Esophagus muscularis mucosa (tissue), 4 donors: ENCODE data around the gene S1PR1. TPM values are rescaled to one million over a fixed set of nuclear protein-coding genes. Genes with fewer than 3 reads are reported as not detected.
"Not testable (repeated sequence)": the region's sequence is repeated elsewhere in the genome, so short reads cannot be mapped to it uniquely, and the experiment has no call there.

Experiments
- DNase-seq: peaks from one replicate; pipeline ENCODE4 v3.0.0-alpha.2; 2017; ENCODE audit errors: extremely low spot score
- H3K27ac ChIP-seq, 4 donors: fragments of 200-600 bp; sonication (generic); replicated peaks in 1 of 4; 1 replicate in 3 of 4; 2 replicates in 1 of 4; pipeline ENCODE4 v1.5.1; 2016 to 2019; ENCODE audit warnings: mild to moderate bottlenecking in 1 of 4
- H3K27me3 ChIP-seq, 4 donors: fragments of 200-600 bp; sonication (generic); one replicate each; pipeline versions ENCODE4 v1.5.1 to v1.6.0; 2016 to 2019
- H3K36me3 ChIP-seq, 4 donors: fragments of 200-600 bp; sonication (generic); one replicate each; pipeline ENCODE4 v1.5.1; 2016 to 2019
- H3K4me1 ChIP-seq, 4 donors: fragments of 200-600 bp; sonication (generic); one replicate each; pipeline ENCODE4 v1.5.1; 2016 to 2019
- H3K4me3 ChIP-seq, 4 donors: fragments of 200-600 bp; sonication (generic); 1 replicate in 2 of 4; 2 replicates in 2 of 4; pipeline ENCODE4 v1.5.1; 2016 to 2019; ENCODE audit warnings: mild to moderate bottlenecking in 4 of 4, moderate library complexity in 1 of 4
- H3K9me3 ChIP-seq, 4 donors: fragments of 200-600 bp; sonication (generic); 1 replicate in 3 of 4; 2 replicates in 1 of 4; pipeline ENCODE4 v1.5.1; 2016 to 2019
- EP300 ChIP-seq: sonication (generic); formaldehyde crosslinking; IDR thresholded peaks from one replicate; pipeline ENCODE4 v1.6.1; 2017; ENCODE audit warnings: antibody characterized with exemption
- POLR2A ChIP-seq: fragments of 450-650 bp; IDR thresholded peaks from one replicate; pipeline ENCODE4 v1.6.1; 2017; ENCODE audit warnings: antibody characterized with exemption, moderate library complexity, mild to moderate bottlenecking, low read depth
- POLR2AphosphoS5 ChIP-seq, 2 donors: sonication (generic); formaldehyde crosslinking; IDR thresholded peaks; one replicate each; pipeline ENCODE4 v1.6.1; 2017; ENCODE audit warnings: antibody characterized with exemption in 2 of 2
- WGBS: methylation state at CpG from one replicate; pipeline ENCODE4 v1.1.5; 2018; 5-methylcytosine and 5-hydroxymethylcytosine counted together
- intact Hi-C: fragments of 100-400 bp; cut with DNase I; formaldehyde crosslinking; loops from one replicate; pipeline ENCODE4 v1.15.1; 2023
- total RNA-seq, 4 donors: library from RNA; depleted of rRNA; stranded (reverse); fragments of >200 nt; gene quantifications; one replicate each; pipeline versions ENCODE4 v1.1.0 to v1.2.1, GENCODE V29; 2016
- TF ChIP-seq, protein P1 (sequence below), 3 experiments: fragments of 200-600 bp in 2 of 3; fragments of 450-650 bp in 1 of 3; sonication (generic) in 2 of 3; IDR thresholded peaks; one replicate each; pipeline ENCODE4 v1.5.1; 2017 to 2019; ENCODE audit warnings: antibody characterized with exemption in 3 of 3, mild to moderate bottlenecking in 2 of 3, moderate library complexity in 1 of 3

S1PR1 gene
- total RNA-seq, 4 donors from 2014 or later: 17.9 to 98.5 (median 77.4) TPM

DNA sequence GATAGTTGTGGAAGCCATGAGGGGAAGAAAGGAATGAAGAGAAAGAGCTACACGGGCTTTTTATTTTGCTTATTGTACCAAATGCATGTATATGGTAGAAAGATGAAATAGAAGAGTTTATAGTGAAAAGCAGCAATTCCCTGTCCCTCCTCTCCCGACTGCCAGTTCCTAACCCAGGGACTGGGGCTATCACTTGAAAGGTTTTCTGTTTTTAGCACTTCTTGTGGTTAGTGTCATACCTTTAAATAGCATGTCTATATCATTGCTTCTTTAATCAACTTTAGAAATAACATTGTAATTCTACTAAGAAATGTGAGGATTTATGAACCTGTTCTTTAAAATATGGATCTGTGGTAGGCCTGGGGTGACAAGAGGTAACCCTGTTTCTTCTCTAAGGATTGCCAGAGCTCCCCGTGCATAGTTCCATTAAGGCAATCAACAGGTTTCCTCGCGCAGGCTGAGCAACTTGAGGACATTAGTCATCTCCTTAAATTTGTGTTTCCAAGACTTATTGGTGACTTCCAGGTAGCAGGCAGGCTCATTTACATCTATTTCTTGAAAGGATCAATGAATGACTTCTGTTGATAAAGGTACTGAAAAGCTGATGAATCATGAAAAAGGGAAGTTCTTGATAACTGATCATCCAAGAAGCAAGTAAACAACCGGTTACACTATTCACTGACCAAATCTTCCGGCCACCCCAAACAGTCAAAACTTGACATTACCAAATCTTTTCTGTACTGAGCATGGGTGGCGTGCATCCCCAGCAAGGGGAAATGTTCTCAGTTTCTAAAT is 37.8 kb upstream of the S1PR1 start:
- no peaks in the 10 kb centered on the region for H3K36me3 ChIP-seq
- H3K4me1 ChIP-seq: peaks cover 0 to 5% (median 2%) of the 10 kb centered on the region in 4 donors
- intact Hi-C loops: no loop called here
- 92% methylated on average over 8 of the region's 8 CpGs for WGBS
- no peak for DNase-seq
- H3K4me3 ChIP-seq: no peak overlapping the region
- no peak overlapping the region for H3K27ac ChIP-seq
- no peaks in the 10 kb centered on the region for H3K27me3 ChIP-seq
- TF ChIP-seq POLR2AphosphoS5 (IDR thresholded peaks at IDR 0.05): no peak
- TF ChIP-seq, protein P1, sequence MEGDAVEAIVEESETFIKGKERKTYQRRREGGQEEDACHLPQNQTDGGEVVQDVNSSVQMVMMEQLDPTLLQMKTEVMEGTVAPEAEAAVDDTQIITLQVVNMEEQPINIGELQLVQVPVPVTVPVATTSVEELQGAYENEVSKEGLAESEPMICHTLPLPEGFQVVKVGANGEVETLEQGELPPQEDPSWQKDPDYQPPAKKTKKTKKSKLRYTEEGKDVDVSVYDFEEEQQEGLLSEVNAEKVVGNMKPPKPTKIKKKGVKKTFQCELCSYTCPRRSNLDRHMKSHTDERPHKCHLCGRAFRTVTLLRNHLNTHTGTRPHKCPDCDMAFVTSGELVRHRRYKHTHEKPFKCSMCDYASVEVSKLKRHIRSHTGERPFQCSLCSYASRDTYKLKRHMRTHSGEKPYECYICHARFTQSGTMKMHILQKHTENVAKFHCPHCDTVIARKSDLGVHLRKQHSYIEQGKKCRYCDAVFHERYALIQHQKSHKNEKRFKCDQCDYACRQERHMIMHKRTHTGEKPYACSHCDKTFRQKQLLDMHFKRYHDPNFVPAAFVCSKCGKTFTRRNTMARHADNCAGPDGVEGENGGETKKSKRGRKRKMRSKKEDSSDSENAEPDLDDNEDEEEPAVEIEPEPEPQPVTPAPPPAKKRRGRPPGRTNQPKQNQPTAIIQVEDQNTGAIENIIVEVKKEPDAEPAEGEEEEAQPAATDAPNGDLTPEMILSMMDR (IDR thresholded peaks at IDR 0.05): no peak
- TF ChIP-seq POLR2A: no peak
- no peak for TF ChIP-seq EP300
- no peaks in the 10 kb centered on the region for H3K9me3 ChIP-seq

DNA sequence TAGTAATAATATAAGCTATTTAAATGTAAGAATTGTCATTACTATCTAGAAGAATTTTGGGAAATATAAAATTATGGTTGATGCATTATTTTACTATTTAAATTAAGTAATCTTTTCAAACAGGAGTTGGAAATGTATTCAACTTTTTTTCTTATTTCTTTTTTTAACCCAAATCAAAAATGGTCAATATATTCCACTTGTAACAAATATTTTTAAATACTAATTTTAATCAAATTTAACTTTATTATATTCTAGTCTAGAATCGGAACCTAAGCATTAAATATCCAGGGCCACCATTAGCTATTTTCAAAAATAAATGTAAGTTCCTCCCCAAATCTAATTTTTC is 37.2 kb upstream of the S1PR1 start:
- H3K9me3 ChIP-seq: no peaks in the 10 kb centered on the region
- no peak for DNase-seq
- intact Hi-C loops: no loop called here
- TF ChIP-seq, protein P1 (IDR thresholded peaks at IDR 0.05): no peak
- TF ChIP-seq POLR2A (no peak), POLR2AphosphoS5 (IDR thresholded peaks at IDR 0.05) (no peak), EP300 (no peak)
- H3K36me3 ChIP-seq: no peaks in the 10 kb centered on the region
- 94% methylated on average over 1 of the region's 1 CpG for WGBS
- peaks cover 0 to 11% (median 5%) of the 10 kb centered on the region in 4 donors for H3K4me1 ChIP-seq
- no peaks in the 10 kb centered on the region for H3K27me3 ChIP-seq
- no peak overlapping the region for H3K27ac ChIP-seq
- H3K4me3 ChIP-seq: no peak overlapping the region

- no peaks in the 10 kb centered on the region for H3K9me3 ChIP-seq
- H3K4me1 ChIP-seq: peaks cover 0 to 13% (median 5%) of the 10 kb centered on the region in 4 donors
- no peak for DNase-seq
- H3K4me3 ChIP-seq: no peak overlapping the region
- TF ChIP-seq EP300 (no peak), POLR2AphosphoS5 (IDR thresholded peaks at IDR 0.05) (no peak), POLR2A (no peak)
- TF ChIP-seq, protein P1 (IDR thresholded peaks at IDR 0.05): no peak
- no peaks in the 10 kb centered on the region for H3K36me3 ChIP-seq
- intact Hi-C loops: no loop called here
- no peaks in the 10 kb centered on the region for H3K27me3 ChIP-seq
- H3K27ac ChIP-seq: no peak overlapping the region
- 21% methylated on average over 2 of the region's 2 CpGs for WGBS
Observed at GRCh38 chr1:101200513-101200912, 36.3 kb upstream of the S1PR1 start.

DNA sequence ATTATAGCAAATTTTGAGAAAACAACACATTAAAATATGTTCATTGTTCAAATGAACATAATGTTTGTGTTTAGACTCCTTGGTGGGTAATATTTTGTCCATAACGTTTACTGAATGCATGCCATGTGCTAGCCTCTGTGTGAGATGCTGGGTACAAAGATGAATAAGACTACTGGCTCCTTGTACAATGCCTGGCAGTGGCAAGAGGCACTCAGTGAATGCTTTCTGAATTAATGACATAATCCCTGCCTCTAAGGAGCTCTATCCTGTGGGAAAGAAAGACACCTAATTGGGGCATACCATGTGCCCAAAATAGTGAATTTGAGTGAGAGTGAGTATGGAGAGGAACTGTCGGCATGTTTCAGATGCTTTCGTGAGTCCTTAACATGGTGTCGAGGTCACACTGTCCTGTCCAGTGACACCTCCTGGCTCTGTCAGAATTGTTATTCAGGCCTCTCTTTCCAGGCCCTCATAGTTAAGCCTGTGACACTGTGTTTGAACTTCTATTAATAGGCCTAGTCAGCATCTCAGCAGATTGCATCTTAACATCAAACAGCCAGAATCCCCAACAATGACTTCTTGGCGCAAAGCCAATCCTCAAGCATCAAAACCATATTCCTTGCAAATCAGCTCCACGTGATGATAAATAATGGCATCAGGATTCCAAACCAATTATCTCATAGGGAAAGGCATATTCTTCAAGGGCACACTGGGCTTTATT is 32.8 kb upstream of the S1PR1 start:
- Histone ChIP-seq H3K36me3 (no peaks in the 10 kb centered on the region), H3K4me3 (no peak overlapping the region), H3K9me3 (no peaks in the 10 kb centered on the region), H3K27ac (peak overlapping the region in 2 of 4 donors; percentile 26 to 33), H3K27me3 (no peaks in the 10 kb centered on the region), H3K4me1 (peaks cover 0 to 13% (median 5%) of the 10 kb centered on the region in 4 donors)
- TF ChIP-seq POLR2A: no peak
- WGBS: 62% methylated on average over 6 of the region's 6 CpGs
- intact Hi-C loops: no loop called here
- no peak for DNase-seq

- H3K36me3 ChIP-seq: no peaks in the 10 kb centered on the region
- TF ChIP-seq EP300 (no peak), POLR2AphosphoS5 (IDR thresholded peaks at IDR 0.05) (no peak)
- TF ChIP-seq, protein P1 (IDR thresholded peaks at IDR 0.05): no peak
- no peak for DNase-seq
- H3K4me1 ChIP-seq: peaks cover 0 to 13% (median 5%) of the 10 kb centered on the region in 4 donors
- no peaks in the 10 kb centered on the region for H3K27me3 ChIP-seq
- H3K27ac ChIP-seq: no peak overlapping the region
- H3K9me3 ChIP-seq: no peaks in the 10 kb centered on the region
- intact Hi-C loops: no loop called here
- no peak overlapping the region for H3K4me3 ChIP-seq
Observed at GRCh38 chr1:101205457-101205856, 31.4 kb upstream of the S1PR1 start.

GRCh38 chr1:101206139-101206538 is 30.7 kb upstream of the S1PR1 start:
- intact Hi-C loops, H3K27ac ChIP-seq, DNase-seq: not testable (repeated sequence)

GRCh38 chr1:101207271-101207670 is 29.5 kb upstream of the S1PR1 start:
- DNase-seq, H3K36me3 ChIP-seq, intact Hi-C loops, H3K9me3 ChIP-seq, H3K27ac ChIP-seq, H3K27me3 ChIP-seq, H3K4me3 ChIP-seq: not testable (repeated sequence)
- H3K4me1 ChIP-seq: peaks cover 0 to 13% (median 5%) of the 10 kb centered on the region in 4 donors
- WGBS: 96% methylated on average over 9 of the region's 9 CpGs

More at GRCh38 chr1:101206139-101206538, 30.7 kb upstream of the S1PR1 start:
- not testable (repeated sequence) for H3K4me3 ChIP-seq, H3K9me3 ChIP-seq, H3K27me3 ChIP-seq, H3K36me3 ChIP-seq
- H3K4me1 ChIP-seq: peaks cover 0 to 13% (median 5%) of the 10 kb centered on the region in 4 donors
- 83% methylated on average over 4 of the region's 4 CpGs for WGBS
